Smooth muscle cell (in vitro differentiated cells): ENCODE measurements around the gene INAFM2. TPM values are rescaled to one million over a fixed set of nuclear protein-coding genes. Genes with fewer than 3 reads are reported as not detected.

Experiments used
- DNase-seq: peaks from one replicate; lab custom pipeline; 2025; ENCODE audit not compliant: unreplicated experiment; lab: John Stamatoyannopoulos, UW
- H2AFZ ChIP-seq: fragments of 200-600 bp; sonication (generic); 2 replicates; pipeline ENCODE4 v1.6.0; 2016; ENCODE audit warnings: antibody characterized with exemption, low read depth, mild to moderate bottlenecking
- H3F3A ChIP-seq: fragments of 200-600 bp; sonication (generic); 2 replicates; pipeline ENCODE4 v1.6.0; 2017; ENCODE audit warnings: antibody characterized with exemption, low read depth
- H3K27ac ChIP-seq: fragments of 200-600 bp; sonication (generic); 2 replicates; pipeline ENCODE4 v1.5.1; 2016; ENCODE audit warnings: low read depth, mild to moderate bottlenecking
- H3K27me3 ChIP-seq: fragments of 200-600 bp; sonication (generic); 2 replicates; pipeline ENCODE4 v1.6.1; 2016; ENCODE audit warnings: low read depth, mild to moderate bottlenecking
- H3K36me3 ChIP-seq: fragments of 200-600 bp; sonication (generic); 2 replicates; pipeline ENCODE4 v1.5.1; 2016; ENCODE audit warnings: low read depth
- H3K4me1 ChIP-seq: fragments of 200-600 bp; sonication (generic); 2 replicates; pipeline ENCODE4 v1.5.1; 2016; ENCODE audit warnings: low read depth
- H3K4me2 ChIP-seq: fragments of 200-600 bp; sonication (generic); 2 replicates; pipeline ENCODE4 v1.6.0; 2016; ENCODE audit warnings: mild to moderate bottlenecking
- H3K4me3 ChIP-seq: fragments of 200-600 bp; sonication (generic); 2 replicates; pipeline ENCODE4 v1.5.1; 2016; ENCODE audit warnings: mild to moderate bottlenecking
- H3K79me2 ChIP-seq: fragments of 200-600 bp; sonication (generic); 2 replicates; pipeline ENCODE4 v1.6.0; 2016; ENCODE audit warnings: low read depth, mild to moderate bottlenecking
- H3K9ac ChIP-seq: fragments of 200-600 bp; sonication (generic); 2 replicates; pipeline ENCODE4 v1.6.0; 2016; ENCODE audit warnings: low read depth
- H3K9me3 ChIP-seq: fragments of 200-600 bp; sonication (generic); replicated peaks from 2 replicates; pipeline ENCODE4 v1.5.1; 2016; ENCODE audit warnings: low read depth
- H4K20me1 ChIP-seq: fragments of 200-600 bp; sonication (generic); 2 replicates; pipeline ENCODE4 v1.6.0; 2016; ENCODE audit warnings: low read depth
- CTCF ChIP-seq: fragments of 200-600 bp; sonication (generic); IDR thresholded peaks from 2 replicates; pipeline ENCODE4 v1.5.1; 2017; ENCODE audit warnings: borderline replicate concordance, mild to moderate bottlenecking, antibody characterized with exemption; ENCODE audit not compliant: insufficient read depth, poor library complexity, severe bottlenecking
- WGBS: methylation state at CpG from one replicate; pipeline ENCODE4 v1.1.7; 2016; ENCODE audit warnings: low lambda C conversion rate; 5-methylcytosine and 5-hydroxymethylcytosine counted together
- polyA plus RNA-seq: library from polyadenylated mRNA; unstranded; fragments of >200 nt; fragmentation: Nextera tagmentation; extraction: Ambion mirVana; gene quantifications from 2 replicates; pipeline ENCODE4 v1.2.1, GENCODE V29; 2016
- total RNA-seq: library from RNA; depleted of rRNA; stranded (reverse); fragments of >200 nt; gene quantifications from 2 replicates; pipeline ENCODE4 v1.2.3, GENCODE V29; 2014

INAFM2 gene
- total and polyA plus RNA-seq, 2 experiments from 2014 or later = 23.9 to 28.1 TPM

GRCh38 chr15:40343512-40343911, 20.0 kb downstream of the INAFM2 start:
- Histone ChIP-seq H3K36me3 (no peaks in the 10 kb centered on the region), H3K4me2 (peak overlapping the region; percentile 63), H2AFZ (no peak overlapping the region), H3K79me2 (no peaks in the 10 kb centered on the region), H3K27me3 (no peaks in the 10 kb centered on the region), H3K9ac (peak overlapping the region; percentile 86), H4K20me1 (no peaks in the 10 kb centered on the region), H3K4me1 (peaks cover 32% of the 10 kb centered on the region), H3K9me3 (no peaks in the 10 kb centered on the region), H3F3A (peaks cover 26% of the 10 kb centered on the region), H3K27ac (peak overlapping the region; percentile 98), H3K4me3 (no peak overlapping the region)
- peak; percentile 46 for DNase-seq
- TF ChIP-seq CTCF = no peak
- WGBS = 21% methylated on average over 10 of the region's 10 CpGs

- no peak for TF ChIP-seq CTCF
- Histone ChIP-seq H3K79me2 (no peaks in the 10 kb centered on the region), H3K9ac (peak overlapping the region; percentile 86), H3K27ac (peak overlapping the region; percentile 98), H3K27me3 (no peaks in the 10 kb centered on the region), H3K4me1 (peaks cover 31% of the 10 kb centered on the region), H3K36me3 (no peaks in the 10 kb centered on the region), H2AFZ (no peak overlapping the region), H4K20me1 (no peaks in the 10 kb centered on the region), H3K9me3 (no peaks in the 10 kb centered on the region), H3K4me3 (no peak overlapping the region), H3F3A (peaks cover 26% of the 10 kb centered on the region), H3K4me2 (no peak overlapping the region)
- DNase-seq = no peak
- WGBS = 47% methylated on average over 6 of the region's 6 CpGs
Observed at GRCh38 chr15:40344217-40344616, 20.7 kb downstream of the INAFM2 start.

GRCh38 chr15:40344631-40345120, 21.2 kb downstream of the INAFM2 start:
- no peak overlapping the region for H3K9ac ChIP-seq
- no peak overlapping the region for H3K4me2 ChIP-seq
- H3K79me2 ChIP-seq = no peaks in the 10 kb centered on the region
- peak; percentile 16 for DNase-seq
- H3K27ac ChIP-seq = peak overlapping the region; percentile 98
- H3K9me3 ChIP-seq = no peaks in the 10 kb centered on the region
- WGBS = 63% methylated on average over 15 of the region's 15 CpGs
- peak; percentile 56 for TF ChIP-seq CTCF
- peaks cover 26% of the 10 kb centered on the region for H3F3A ChIP-seq
- no peak overlapping the region for H3K4me3 ChIP-seq
- no peak overlapping the region for H2AFZ ChIP-seq
- H4K20me1 ChIP-seq = no peaks in the 10 kb centered on the region
- H3K27me3 ChIP-seq = no peaks in the 10 kb centered on the region
- H3K4me1 ChIP-seq = peaks cover 26% of the 10 kb centered on the region
- H3K36me3 ChIP-seq = no peaks in the 10 kb centered on the region

GRCh38 chr15:40345225-40345866, 21.9 kb downstream of the INAFM2 start:
- WGBS = 84% methylated on average over 10 of the region's 10 CpGs
- Histone ChIP-seq H3F3A (peaks cover 26% of the 10 kb centered on the region), H3K79me2 (no peaks in the 10 kb centered on the region), H3K9ac (no peak overlapping the region), H4K20me1 (no peaks in the 10 kb centered on the region), H3K4me1 (peaks cover 19% of the 10 kb centered on the region), H3K4me3 (no peak overlapping the region), H3K36me3 (no peaks in the 10 kb centered on the region), H3K27ac (no peak overlapping the region), H3K4me2 (no peak overlapping the region), H3K27me3 (no peaks in the 10 kb centered on the region), H3K9me3 (no peaks in the 10 kb centered on the region), H2AFZ (no peak overlapping the region)
- no peak for TF ChIP-seq CTCF
- DNase-seq = no peak
